Measurements from ENCODE around the gene ETFA.

- TF ChIP-seq NBN (IDR thresholded peaks at IDR 0.05) (no peak), EZH2 (IDR thresholded peaks at IDR 0.05; ENCODE audit: borderline replicate concordance, control insufficient read depth, low read depth, low read length) (no peak), SUZ12 (IDR thresholded peaks at IDR 0.05; ENCODE audit: unreplicated experiment) (no peak), POLR2A (IDR thresholded peaks at IDR 0.05; ENCODE audit: low read depth, low read length) (no peak), YY1 (IDR thresholded peaks at IDR 0.05; ENCODE audit: low read depth, low read length) (no peak), NRF1 (conservative IDR thresholded peaks at IDR 0.05; ENCODE audit: low read depth, low read length) (no peak), MAX (IDR thresholded peaks at IDR 0.05; ENCODE audit: low read depth, low read length) (no peak)
- TF ChIP-seq, protein P1, sequence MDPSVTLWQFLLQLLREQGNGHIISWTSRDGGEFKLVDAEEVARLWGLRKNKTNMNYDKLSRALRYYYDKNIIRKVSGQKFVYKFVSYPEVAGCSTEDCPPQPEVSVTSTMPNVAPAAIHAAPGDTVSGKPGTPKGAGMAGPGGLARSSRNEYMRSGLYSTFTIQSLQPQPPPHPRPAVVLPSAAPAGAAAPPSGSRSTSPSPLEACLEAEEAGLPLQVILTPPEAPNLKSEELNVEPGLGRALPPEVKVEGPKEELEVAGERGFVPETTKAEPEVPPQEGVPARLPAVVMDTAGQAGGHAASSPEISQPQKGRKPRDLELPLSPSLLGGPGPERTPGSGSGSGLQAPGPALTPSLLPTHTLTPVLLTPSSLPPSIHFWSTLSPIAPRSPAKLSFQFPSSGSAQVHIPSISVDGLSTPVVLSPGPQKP (IDR thresholded peaks at IDR 0.05; ENCODE audit: low read depth, low read length): no peak
- TF ChIP-seq, protein P2, sequence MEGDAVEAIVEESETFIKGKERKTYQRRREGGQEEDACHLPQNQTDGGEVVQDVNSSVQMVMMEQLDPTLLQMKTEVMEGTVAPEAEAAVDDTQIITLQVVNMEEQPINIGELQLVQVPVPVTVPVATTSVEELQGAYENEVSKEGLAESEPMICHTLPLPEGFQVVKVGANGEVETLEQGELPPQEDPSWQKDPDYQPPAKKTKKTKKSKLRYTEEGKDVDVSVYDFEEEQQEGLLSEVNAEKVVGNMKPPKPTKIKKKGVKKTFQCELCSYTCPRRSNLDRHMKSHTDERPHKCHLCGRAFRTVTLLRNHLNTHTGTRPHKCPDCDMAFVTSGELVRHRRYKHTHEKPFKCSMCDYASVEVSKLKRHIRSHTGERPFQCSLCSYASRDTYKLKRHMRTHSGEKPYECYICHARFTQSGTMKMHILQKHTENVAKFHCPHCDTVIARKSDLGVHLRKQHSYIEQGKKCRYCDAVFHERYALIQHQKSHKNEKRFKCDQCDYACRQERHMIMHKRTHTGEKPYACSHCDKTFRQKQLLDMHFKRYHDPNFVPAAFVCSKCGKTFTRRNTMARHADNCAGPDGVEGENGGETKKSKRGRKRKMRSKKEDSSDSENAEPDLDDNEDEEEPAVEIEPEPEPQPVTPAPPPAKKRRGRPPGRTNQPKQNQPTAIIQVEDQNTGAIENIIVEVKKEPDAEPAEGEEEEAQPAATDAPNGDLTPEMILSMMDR (IDR thresholded peaks at IDR 0.05 in 2 of 3, conservative IDR thresholded peaks at IDR 0.05 in 1 of 3; ENCODE audit: control insufficient read depth in 2 of 3, extremely low read depth in 1 of 3, insufficient read depth in 1 of 3, low read depth in 3 of 3, low read length in 3 of 3): no peak
Observed at GRCh38 chr15:76347482-76348055, 36.3 kb upstream of the ETFA start.

Measured in GM12878 (cell line).